HG03135 (cell line): Measurements from ENCODE around the gene ALDH3A2.
"Not testable (repeated sequence)": the region's sequence is repeated elsewhere in the genome, so short reads cannot be mapped to it uniquely, and the experiment has no call there.

Source experiments
- ATAC-seq: cut with Tn5 transposase; IDR thresholded peaks from one replicate; pipeline ENCODE4 v1.9.1; 2021; ENCODE audit warnings: mild to moderate bottlenecking, moderate library complexity; ENCODE audit not compliant: unreplicated experiment

Gene ALDH3A2

GRCh38 chr17:19677736-19678379, 29.3 kb downstream of the ALDH3A2 start:
- ATAC-seq, result no peak

GRCh38 chr17:19678581-19679453, 30.3 kb downstream of the ALDH3A2 start:
- ATAC-seq, result no peak

- ATAC-seq, result no peak
Measured at GRCh38 chr17:19683117-19683516, 34.6 kb downstream of the ALDH3A2 start.

DNA sequence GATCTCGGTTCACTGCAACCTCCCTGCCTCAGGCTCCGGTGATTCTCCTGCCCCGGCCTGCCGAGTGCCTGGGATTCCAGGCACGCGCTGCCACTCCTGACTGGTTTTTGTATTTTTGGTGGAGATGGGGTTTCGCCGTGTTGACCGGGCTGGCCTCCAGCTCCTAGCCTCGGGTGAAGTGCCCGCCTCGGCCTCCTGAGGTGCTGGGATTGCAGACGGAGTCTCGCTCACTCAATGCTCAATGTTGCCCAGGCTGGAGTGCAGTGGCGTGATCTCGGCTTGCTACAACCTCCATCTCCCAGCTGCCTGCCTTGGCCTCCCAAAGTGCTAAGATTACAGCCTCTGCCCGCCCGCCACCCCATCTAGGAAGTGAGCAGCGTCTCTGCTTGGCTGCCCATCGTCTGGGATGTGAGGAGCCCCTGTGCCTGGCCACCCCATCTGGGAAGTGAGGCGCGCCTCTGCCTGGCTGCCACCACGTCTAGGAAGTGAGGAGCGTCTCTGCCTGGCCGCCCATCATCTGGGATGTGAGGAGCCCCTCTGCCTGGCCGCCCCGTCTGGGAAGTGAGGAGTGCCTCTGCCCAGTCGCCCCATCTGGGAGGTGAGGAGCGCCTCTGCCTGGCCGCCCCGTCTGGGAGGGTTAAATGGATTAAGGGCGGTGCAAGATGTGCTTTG, 36.5 kb downstream of the ALDH3A2 start:
- ATAC-seq, result not testable (repeated sequence)

- ATAC-seq, result no peak
Measured at GRCh38 chr17:19686400-19687090, 38.0 kb downstream of the ALDH3A2 start.

GRCh38 chr17:19702217-19702641, 53.7 kb downstream of the ALDH3A2 start:
- no peak for ATAC-seq

- ATAC-seq, result no peak
Measured at GRCh38 chr17:19703106-19703827, 54.7 kb downstream of the ALDH3A2 start.

- ATAC-seq, result no peak
Measured at GRCh38 chr17:19703828-19704613, 55.5 kb downstream of the ALDH3A2 start.

- no peak for ATAC-seq
Measured at GRCh38 chr17:19705201-19705600, 56.6 kb downstream of the ALDH3A2 start.

DNA sequence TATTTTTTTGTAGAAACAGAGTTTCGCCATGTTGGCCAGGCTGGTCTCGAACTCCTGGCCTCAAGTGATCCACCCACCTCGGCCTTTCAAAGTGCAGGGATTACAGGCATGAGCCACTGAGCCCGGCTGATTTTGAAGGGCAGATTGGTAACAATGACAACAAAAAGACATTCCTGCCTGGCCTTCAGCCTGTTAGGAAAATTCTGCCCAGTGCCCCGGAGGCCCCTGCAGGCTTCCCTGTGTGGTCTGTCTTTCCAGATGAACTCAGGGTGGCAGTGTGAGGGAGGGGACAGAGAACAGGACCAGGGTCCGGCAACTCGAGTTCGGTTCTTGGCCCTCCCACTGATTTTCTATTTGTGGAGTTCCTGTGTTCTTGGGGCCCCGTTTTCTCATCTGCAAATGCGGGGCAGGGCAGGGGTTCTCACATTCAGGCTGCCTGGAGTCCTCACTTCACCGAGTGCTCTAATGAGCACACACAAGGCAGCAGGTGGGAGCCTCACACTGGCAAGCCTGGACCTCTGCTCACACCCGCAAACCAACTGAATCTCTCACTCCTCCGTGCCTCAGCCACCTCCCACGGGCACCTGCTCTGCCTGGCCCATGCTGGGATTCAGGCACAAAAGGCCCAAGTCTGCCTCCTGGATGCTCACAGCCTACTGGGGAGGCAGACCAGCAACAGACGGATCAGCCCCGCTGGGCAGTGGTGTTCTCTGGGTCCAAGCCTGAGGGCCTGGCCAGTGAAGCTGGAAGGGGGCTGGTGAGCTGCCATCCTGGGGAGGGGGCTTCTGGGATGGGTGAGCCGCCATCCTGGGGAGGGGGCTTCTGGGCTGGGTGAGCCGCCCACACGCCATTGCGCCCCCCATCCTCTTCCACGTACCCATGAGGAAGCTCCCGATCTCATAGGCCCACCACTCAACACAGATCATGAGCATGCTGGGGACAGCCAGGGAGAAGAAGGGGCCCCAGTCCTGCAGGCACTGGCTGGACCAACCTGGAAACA, 57.5 kb downstream of the ALDH3A2 start:
- ATAC-seq, result no peak

DNA sequence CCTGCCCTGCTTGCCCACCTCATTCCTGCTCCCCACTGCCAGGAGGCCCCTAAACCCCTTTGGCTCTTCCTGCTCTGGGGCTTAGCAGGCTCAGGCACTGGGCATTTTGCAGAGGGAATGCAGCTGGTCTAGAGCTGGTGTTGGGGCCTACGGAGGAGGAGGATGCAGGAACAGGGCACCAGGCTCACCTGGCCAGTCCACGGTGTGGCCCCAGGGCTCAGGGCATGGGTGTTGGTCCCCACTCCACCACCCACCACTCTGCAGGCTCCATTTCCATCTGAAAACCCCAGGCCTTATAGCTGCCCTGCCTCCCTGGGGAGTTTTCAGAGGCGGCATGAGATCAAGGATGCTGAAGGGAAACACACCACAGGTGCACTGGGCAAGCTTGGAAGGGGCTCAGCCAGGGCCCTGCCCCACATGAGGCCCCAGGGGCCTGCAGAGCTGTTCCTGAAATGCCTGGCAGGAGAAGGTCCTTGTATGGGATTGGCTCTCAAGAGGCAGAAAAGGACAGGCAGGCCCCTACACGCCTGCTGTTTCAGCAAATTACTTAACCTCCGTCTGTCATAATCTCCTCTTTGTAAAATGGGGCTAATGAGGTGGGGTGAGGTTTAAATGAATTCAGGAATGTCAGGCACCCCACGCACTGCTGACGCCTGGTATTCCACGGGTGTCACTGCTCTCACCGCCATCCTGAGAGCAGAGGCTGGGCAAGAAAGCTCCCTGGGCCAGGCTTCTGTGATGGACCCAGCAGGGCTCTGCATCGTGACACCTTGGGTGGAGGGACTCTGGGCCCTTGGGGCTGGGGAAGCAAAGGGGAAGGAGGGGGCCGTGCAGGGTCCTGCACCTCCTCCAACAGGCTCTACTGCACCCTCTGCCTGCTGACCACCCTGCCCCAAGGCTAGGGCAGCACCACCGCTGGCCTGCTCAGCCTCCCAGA, 58.5 kb downstream of the ALDH3A2 start:
- no peak for ATAC-seq

GRCh38 chr17:19707728-19708221, 59.2 kb downstream of the ALDH3A2 start:
- no peak for ATAC-seq

GRCh38 chr17:19708431-19709175, 60.1 kb downstream of the ALDH3A2 start:
- no peak for ATAC-seq

DNA sequence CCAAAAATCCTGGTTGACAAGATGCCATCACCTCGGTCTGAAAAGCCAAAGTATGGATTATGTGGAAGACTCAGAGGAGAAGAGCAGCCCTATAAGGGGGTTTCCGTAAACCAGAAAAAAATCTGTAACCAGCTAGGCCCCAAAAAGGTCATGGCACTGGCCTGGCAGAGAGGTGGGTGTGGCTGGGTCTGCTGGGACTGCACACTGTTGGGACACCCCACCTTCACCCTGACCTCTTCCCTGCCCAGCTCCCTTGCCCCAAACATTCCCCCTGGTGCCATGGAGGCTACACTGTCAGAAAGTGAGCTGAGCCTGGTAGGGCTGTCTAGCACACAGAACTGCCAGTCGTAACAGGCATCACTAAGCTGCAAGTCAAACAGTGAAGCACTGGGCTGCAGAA, 61.3 kb downstream of the ALDH3A2 start:
- no peak for ATAC-seq

- ATAC-seq, result no peak
Measured at GRCh38 chr17:19712436-19713004, 64.0 kb downstream of the ALDH3A2 start.

DNA sequence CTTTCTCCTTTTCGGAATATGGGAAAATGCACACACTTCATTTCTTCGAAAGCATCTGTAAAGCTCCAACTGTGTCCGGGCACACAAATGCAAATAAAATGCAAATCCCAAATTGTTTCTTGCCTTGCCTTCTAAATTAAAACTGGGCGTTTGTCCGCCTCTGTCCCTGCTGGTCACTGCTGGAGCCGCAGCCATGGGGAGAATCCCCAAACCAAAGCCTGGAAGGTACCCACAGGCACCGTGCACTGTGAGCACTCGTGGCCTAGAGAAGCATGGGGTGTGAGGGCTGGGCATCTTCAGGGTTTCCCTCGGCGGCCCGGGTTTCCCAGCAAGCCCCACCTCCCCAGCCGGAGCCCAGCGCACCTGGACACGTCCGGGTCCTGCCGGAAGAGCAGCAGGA, 64.9 kb downstream of the ALDH3A2 start:
- no peak for ATAC-seq
